H54 (cell line): ENCODE results near the gene SERINC5.
A peak's percentile ranks its signal among the peaks of the same experiment; 100 is the strongest.

ENCODE experiments used
- DNase-seq: peaks from one replicate; pipeline ENCODE4 v3.0.0; 2011; ENCODE audit warnings: low spot score, mixed read lengths; ENCODE audit not compliant: insufficient read length
- FAIRE-seq: peaks from 3 replicates; lab custom pipeline; 2011; peaks lifted over from hg19 to GRCh38; lab: Jason Lieb, UNC
- POLR2A ChIP-seq: IDR thresholded peaks from 2 replicates; pipeline ENCODE4 v1.6.1; 2011; ENCODE audit warnings: low read depth, mild to moderate bottlenecking, low read length

SERINC5 gene

GRCh38 chr5:80243567-80243966 lies 12.3 kb downstream of the SERINC5 start:
- FAIRE-seq (no peak), DNase-seq (no peak)
- no peak for TF ChIP-seq POLR2A

- TF ChIP-seq POLR2A, result no peak
- DNase-seq, result no peak
- no peak for FAIRE-seq
These were observed 13.0 kb downstream of the SERINC5 start for GRCh38 chr5:80242849-80243248.

GRCh38 chr5:80240368-80240986 lies 15.4 kb downstream of the SERINC5 start:
- no peak for DNase-seq
- TF ChIP-seq POLR2A, result no peak
- FAIRE-seq, result no peak

- no peak for TF ChIP-seq POLR2A
- DNase-seq (no peak), FAIRE-seq (no peak)
These were observed 16.0 kb downstream of the SERINC5 start for GRCh38 chr5:80239680-80240367.

- FAIRE-seq, result no peak
- DNase-seq, result no peak
- no peak for TF ChIP-seq POLR2A
These were observed 16.8 kb downstream of the SERINC5 start for GRCh38 chr5:80238778-80239679.

GRCh38 chr5:80238097-80238496 lies 17.8 kb downstream of the SERINC5 start:
- no peak for DNase-seq
- TF ChIP-seq POLR2A, result no peak
- FAIRE-seq, result no peak

- no peak for FAIRE-seq
These were observed 18.6 kb downstream of the SERINC5 start for GRCh38 chr5:80237243-80237642.

GRCh38 chr5:80234116-80234948 lies 21.5 kb downstream of the SERINC5 start:
- no peak for TF ChIP-seq POLR2A
- FAIRE-seq (no peak), DNase-seq (no peak)

More at GRCh38 chr5:80237243-80237642, 18.6 kb downstream of the SERINC5 start:
- TF ChIP-seq POLR2A, result no peak
- no peak for DNase-seq

GRCh38 chr5:80231693-80232092 lies 24.2 kb downstream of the SERINC5 start:
- TF ChIP-seq POLR2A, result no peak
- FAIRE-seq (no peak), DNase-seq (no peak)

- DNase-seq (peak; percentile 66), FAIRE-seq (peak; percentile 15)
- no peak for TF ChIP-seq POLR2A
These were observed 24.6 kb downstream of the SERINC5 start for GRCh38 chr5:80231243-80231642.

- FAIRE-seq (no peak), DNase-seq (no peak)
- TF ChIP-seq POLR2A, result no peak
These were observed 25.4 kb downstream of the SERINC5 start for GRCh38 chr5:80230269-80230992.

GRCh38 chr5:80229902-80230255 lies 26.0 kb downstream of the SERINC5 start:
- TF ChIP-seq POLR2A, result no peak
- no peak for DNase-seq
- no peak for FAIRE-seq
